Measurements from ENCODE around the gene TOMM40L. TPM values are rescaled to one million over a fixed set of nuclear protein-coding genes. Genes with fewer than 3 reads are reported as not detected.
A peak's percentile ranks its signal among the peaks of the same experiment; 100 is the strongest.

The TOMM40L gene
- total and polyA plus RNA-seq, 2 donors from 2014 or later: 12.1 to 29.0 TPM

- Histone ChIP-seq H3K9me3 (ENCODE audit: control insufficient read depth in 2 of 3, insufficient read depth in 1 of 3, low read length in 3 of 3) (no peaks in the 10 kb centered on the region), H3K9ac (ENCODE audit: low read length in 3 of 3) (no peak overlapping the region), H3K27ac (ENCODE audit: low read depth in 2 of 2, low read length in 2 of 2) (no peak overlapping the region), H3K27me3 (ENCODE audit: control insufficient read depth, insufficient read depth, low read length) (no peaks in the 10 kb centered on the region), H3K4me1 (ENCODE audit: control insufficient read depth in 2 of 3, insufficient read depth in 2 of 3, low read depth in 1 of 3, low read length in 3 of 3) (peaks cover 0 to 16% (median 11%) of the 10 kb centered on the region in 3 donors), H3K4me3 (ENCODE audit: low read length in 3 of 3) (no peak overlapping the region), H3K36me3 (ENCODE audit: control insufficient read depth in 2 of 3, insufficient read depth in 3 of 3, low read length in 3 of 3) (peaks cover 0 to 5% (median 0%) of the 10 kb centered on the region in 3 donors)
- DNase-seq (peak in 1 of 5 donors; percentile 33), FAIRE-seq (no peak)
- intact Hi-C loops (cut with DNase I): no loop called here
- no peak for TF ChIP-seq CTCF (IDR thresholded peaks at IDR 0.05; ENCODE audit: borderline replicate concordance, extremely low read depth, insufficient read depth)
These were observed 45.2 kb upstream of the TOMM40L start for GRCh38 chr1:161180639-161181038.

GRCh38 chr1:161182214-161182613, 43.6 kb upstream of the TOMM40L start:
- FAIRE-seq (no peak), DNase-seq (no peak)
- intact Hi-C loops (cut with DNase I): no loop called here
- Histone ChIP-seq H3K4me1 (ENCODE audit: control insufficient read depth in 2 of 3, insufficient read depth in 2 of 3, low read depth in 1 of 3, low read length in 3 of 3) (peaks cover 0 to 8% (median 0%) of the 10 kb centered on the region in 3 donors), H3K36me3 (ENCODE audit: control insufficient read depth in 2 of 3, insufficient read depth in 3 of 3, low read length in 3 of 3) (no peaks in the 10 kb centered on the region), H3K27ac (ENCODE audit: low read depth in 2 of 2, low read length in 2 of 2) (peak overlapping the region in 1 of 2 donors; percentile 32), H3K27me3 (ENCODE audit: control insufficient read depth, insufficient read depth, low read length) (no peaks in the 10 kb centered on the region), H3K9me3 (ENCODE audit: control insufficient read depth in 2 of 3, insufficient read depth in 1 of 3, low read length in 3 of 3) (no peaks in the 10 kb centered on the region), H3K9ac (ENCODE audit: low read length in 3 of 3) (no peak overlapping the region), H3K4me3 (ENCODE audit: low read length in 3 of 3) (no peak overlapping the region)
- no peak for TF ChIP-seq CTCF (IDR thresholded peaks at IDR 0.05; ENCODE audit: borderline replicate concordance, extremely low read depth, insufficient read depth)

GRCh38 chr1:161185282-161185682, 40.6 kb upstream of the TOMM40L start:
- Histone ChIP-seq H3K27ac (ENCODE audit: low read depth in 2 of 2, low read length in 2 of 2) (peak overlapping the region in 1 of 2 donors; percentile 62), H3K4me3 (ENCODE audit: low read length in 3 of 3) (no peak overlapping the region), H3K9me3 (ENCODE audit: control insufficient read depth in 2 of 3, insufficient read depth in 1 of 3, low read length in 3 of 3) (no peaks in the 10 kb centered on the region), H3K36me3 (ENCODE audit: control insufficient read depth in 2 of 3, insufficient read depth in 3 of 3, low read length in 3 of 3) (no peaks in the 10 kb centered on the region), H3K4me1 (ENCODE audit: control insufficient read depth in 2 of 3, insufficient read depth in 2 of 3, low read depth in 1 of 3, low read length in 3 of 3) (peaks cover 0 to 2% (median 0%) of the 10 kb centered on the region in 3 donors), H3K27me3 (ENCODE audit: control insufficient read depth, insufficient read depth, low read length) (no peaks in the 10 kb centered on the region), H3K9ac (ENCODE audit: low read length in 3 of 3) (no peak overlapping the region)
- DNase-seq (peak in 4 of 5 donors; percentile 26 to 87 (median 54)), FAIRE-seq (no peak)
- TF ChIP-seq CTCF (IDR thresholded peaks at IDR 0.05; ENCODE audit: borderline replicate concordance, extremely low read depth, insufficient read depth): no peak
- intact Hi-C loops (cut with DNase I): no loop called here

Measured in kidney (tissue), 14 donors.